HL-60/S4 (cell line): ENCODE results near the gene CCDC9.

Experiments used
- in situ Hi-C: fragments of 300-500 bp; cut with MboI; formaldehyde crosslinking; loops from 2 replicates; pipeline ENCODE4 v1.14.3; 2022; ENCODE audit warnings: low sequenced_read_pairs

Gene CCDC9

DNA sequence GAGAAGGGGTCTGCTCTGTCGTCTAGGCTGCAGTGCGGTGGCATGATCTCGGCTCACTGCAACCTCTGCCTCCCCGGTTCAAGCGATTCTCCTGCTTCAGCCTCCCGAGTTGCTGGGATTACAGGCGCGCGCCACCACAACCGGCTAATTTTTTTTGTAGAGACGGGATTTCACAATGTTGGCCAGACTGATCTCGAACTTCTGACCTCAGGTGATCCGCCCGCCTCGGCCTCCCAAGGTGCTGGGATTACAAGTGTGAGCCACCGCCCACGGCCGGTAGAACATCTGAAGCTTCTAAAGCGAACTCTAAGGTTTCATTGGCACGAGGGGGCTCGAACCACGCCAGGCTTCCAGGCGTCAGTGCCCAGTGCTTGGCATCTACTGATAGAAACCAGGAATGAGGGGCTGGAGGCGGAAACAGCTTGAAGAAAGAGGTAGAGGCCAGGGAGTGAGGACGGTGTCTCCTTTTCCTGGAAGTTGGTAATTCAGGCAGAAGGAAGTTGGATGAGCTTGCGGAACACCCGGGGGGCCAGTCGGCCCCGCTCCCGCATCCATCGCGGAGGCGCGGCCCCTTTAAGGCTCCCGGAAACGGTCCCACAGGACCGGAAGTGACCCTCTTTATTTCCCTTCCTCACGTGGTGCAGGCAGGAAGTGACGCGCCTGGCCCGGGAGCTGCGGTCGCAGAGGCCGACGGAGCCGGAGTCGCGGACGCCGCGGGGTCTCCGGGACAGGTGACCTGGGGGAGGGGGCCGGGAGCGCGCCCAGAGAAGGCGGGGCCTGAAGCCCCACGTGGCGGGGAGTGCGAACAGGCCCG lies at the start of gene CCDC9:
TSS of gene CCDC9 (plus strand) at position 647 of the 814 bp plus-strand sequence. CDS start 1,876 bp downstream, outside the sequence.
- in situ Hi-C loops, result no loop called here

DNA sequence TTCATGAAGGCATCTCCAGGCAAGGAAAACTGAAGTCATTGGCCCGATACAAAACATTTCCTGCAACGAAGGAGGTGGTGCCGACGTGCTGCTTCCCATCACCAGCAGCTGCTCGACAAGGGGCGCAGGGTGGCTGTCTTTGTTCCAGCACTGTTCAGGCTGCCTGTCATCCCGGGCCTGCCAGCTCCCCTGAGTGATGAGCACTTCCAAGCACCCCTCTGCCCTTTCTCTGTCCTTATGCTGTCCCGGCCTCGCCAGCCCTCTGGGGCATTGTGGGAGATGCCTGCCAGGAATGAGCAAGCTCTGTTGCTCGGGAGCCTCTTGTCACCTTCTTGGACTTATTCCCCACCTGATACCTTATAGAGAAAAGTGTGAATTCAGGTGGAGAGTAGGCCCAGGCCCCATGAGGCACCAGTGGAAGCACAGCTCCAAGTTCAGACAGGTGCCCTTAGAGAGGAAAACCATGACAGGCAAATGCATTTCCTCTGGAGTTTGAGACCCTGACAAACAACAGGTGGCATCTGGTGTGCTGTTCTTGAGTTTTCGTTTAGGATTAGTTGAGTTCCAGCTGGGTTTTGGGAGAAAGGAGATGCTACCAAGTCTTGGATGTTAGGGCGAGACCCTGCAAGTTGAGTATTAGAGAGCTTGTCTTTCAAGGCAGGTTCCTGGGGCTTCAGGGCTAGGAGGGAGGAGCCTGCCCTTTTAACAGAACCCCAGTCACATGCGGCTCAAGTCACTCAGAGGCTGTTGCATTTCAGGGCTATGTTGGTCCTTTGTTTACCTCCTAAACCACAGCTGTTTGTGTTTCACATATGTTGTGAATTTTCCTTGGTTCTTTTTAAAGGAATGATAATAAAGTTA lies 46.8 kb upstream of the CCDC9 start:
- in situ Hi-C loops, result no loop called here

DNA sequence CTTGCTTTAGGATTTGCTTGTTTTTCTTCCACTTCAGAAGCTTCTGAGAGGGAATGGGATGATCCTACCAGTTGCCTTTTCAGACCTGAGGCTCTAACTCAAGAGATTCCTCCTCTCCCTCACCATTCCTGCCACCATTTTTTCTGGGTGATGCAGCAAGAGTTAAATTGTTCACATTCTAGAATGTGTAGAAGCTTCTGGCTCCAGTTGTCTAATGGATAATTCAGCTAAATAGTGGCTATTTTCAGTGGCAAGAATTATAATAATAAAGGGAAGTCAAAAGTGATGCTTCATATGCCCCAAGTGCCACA lies 46.2 kb upstream of the CCDC9 start:
- in situ Hi-C loops, result no loop called here

DNA sequence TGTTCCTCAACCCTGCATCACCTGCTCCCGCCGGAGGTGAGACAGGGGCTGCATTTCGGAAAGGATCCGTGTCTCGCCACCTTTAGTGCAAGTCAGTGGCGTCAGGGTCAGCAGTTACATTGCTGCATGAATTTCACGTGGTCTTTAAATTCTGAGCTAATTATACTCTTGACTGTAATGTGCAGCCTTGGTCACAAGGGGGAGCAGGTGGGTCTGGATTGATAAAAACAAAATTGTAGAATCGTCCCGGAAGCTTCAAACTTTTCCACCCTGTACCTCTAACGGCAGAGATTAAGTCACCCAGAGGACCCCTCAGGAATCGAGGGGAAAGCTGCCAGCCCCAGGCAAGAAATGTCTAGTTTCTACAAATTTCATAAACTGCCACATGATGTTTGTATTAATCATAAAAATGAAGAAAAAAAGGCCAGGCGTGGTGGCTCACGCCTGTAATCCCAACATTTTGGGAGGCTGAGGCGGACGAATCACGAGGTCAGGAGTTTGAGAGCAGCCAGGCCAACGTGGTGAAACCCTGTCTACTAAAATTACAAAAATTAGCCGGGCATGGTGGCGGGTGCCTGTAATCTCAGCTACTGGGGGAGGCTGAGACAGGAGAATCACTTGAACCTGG lies 45.5 kb upstream of the CCDC9 start:
- in situ Hi-C loops, result no loop called here

DNA sequence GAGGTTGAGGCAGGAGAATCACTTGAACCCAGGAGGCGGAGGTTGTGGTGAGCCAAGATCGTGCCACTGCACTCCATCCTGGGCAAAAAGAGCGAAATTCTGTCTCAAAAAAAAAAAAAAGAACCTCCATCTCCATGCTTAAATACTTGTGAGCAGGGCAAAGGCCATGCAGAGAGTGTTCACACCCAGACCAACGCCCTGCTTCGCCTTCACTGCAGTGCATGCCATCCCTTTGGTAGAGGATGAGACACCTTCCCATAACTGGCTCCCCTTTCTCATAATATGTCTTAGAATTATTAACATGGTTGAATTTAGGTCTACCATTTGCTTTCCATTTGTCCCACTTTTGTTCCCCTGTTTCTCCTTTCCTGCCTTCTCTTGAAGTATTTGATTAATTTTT lies 40.7 kb upstream of the CCDC9 start:
- in situ Hi-C loops, result no loop called here

DNA sequence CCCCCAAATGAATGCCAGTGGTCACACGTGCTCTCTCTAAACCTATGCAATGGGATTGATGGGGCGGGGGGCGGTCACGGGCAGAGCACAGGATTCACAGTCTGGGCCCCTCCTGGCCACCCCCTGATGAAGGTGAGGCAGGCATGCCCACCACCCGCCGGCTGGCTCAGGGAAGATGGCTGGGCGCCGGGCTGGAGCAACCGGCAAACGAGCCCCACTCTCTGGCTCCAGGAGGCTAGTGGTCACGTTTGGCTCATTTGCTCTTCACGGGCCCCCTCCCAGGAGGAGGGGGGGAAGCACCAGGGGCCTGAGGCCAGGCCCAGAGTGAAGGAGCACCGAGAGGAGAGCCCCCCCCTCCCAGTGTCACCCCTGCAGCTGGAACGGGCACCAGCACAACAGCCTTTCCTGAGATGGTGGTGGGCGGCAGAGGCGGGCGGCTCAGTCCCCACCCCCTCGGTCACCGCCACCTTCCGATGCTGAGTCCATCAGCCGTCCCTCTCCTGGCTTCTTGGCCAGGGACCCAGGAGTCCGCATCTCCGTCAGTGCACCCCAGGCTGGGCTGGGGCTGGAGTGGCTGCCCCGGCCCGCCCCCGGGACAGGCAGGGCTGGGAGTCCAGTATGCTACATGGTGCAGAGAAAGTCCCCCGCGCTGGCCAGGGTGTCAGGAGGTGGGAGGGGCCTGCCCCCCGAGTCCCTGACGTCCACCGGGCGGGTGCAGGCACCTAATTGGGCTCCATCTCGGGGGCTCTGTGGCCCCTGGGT lies 35.1 kb upstream of the CCDC9 start:
- in situ Hi-C loops, result no loop called here

DNA sequence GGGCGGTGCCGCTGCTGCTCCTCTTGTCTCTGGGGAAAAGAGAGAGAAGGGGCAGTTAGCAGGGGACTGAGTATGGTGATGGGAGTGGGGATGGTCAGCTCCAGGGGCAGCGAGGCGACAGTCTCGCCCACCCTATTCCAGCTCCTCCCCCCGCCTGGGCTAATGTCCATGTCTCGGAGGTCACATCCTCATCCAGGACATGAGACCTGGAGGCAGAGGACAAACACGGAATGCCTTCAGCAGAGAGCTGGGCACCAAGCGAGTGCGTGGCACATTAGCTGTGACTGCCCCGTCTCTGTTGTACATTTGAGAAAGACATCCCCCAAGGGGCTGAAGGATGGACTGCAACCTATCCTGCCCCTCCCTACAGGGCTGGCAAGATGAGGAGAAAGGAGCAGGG lies 34.4 kb upstream of the CCDC9 start:
- in situ Hi-C loops, result no loop called here

DNA sequence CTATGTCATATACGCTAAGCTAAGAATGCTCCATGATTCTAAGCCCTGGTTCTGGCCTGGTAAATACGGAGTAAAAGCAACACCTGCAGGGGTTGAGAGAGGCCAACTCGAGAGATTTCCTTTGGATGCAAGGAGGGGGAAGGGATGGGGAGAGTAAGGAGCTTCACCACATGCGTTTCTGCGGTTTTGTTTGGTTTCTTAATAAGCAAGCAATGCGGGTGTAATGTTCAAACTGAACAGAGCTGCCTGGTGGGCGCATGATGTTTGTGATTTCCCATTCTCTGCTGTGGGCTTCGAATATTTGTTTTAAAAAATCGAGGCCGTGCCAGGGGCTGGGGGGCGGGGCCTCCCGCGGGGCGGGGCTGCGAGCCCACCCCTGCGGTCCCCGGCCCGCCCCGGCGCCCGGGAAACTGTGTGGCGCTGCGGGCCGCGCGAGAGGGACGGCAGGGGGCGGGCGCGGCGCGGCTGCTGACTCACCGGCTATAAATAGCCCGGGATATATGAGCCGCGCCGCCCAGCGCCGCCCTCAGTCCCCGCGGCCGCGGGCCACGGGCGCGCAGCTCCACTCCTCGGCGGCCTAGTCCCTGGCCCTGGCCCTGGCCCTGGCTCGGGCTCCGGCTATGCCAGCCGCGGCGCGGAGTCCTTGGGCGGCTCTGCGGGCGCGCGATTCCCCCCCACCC lies 30.4 kb upstream of the CCDC9 start:
- in situ Hi-C loops, result no loop called here

DNA sequence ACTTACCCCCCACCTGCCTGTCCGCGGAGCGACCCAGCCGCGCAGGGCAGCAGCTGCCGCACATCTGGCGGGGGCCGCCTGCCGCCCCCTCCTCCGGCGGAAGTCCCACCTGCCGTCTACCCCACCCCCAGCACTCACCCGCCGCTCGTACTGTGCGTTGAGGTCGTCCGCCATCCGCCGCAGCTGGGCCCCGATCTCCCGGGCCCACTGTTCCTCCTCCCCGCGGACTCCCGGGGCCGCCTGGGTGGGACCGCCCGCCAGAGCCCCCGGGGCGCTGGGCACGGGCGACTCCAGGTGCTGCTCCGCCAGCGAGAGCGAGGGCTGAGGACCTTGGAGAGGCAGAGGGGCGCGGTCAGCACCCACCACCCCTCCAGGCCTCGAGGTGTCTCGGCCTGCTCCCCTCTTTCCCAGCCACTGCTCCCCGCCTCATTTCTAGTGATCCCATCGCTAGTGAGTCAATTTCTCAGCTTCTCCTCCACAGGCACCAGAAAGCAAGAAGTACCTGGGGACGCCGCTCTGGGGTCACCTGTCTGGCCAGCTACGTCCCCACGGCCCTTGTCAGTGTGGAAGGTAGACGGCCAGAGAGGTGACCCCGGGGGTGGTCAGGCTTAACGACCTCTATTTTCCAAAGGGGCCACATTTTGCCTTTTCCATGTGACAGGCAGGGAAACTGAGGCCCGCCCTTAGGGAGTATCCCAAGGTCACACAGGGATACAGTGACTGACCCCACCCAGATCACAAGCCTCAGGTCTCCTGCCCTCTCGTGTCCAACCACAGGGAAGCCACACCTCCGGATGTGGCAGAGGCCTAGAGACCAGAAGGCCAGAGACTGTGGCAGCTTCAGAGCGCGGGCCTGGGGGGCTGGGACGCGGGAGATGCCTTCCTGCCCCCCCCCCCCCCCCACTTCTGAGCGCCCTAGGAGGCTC lies 29.6 kb upstream of the CCDC9 start:
- in situ Hi-C loops, result no loop called here

DNA sequence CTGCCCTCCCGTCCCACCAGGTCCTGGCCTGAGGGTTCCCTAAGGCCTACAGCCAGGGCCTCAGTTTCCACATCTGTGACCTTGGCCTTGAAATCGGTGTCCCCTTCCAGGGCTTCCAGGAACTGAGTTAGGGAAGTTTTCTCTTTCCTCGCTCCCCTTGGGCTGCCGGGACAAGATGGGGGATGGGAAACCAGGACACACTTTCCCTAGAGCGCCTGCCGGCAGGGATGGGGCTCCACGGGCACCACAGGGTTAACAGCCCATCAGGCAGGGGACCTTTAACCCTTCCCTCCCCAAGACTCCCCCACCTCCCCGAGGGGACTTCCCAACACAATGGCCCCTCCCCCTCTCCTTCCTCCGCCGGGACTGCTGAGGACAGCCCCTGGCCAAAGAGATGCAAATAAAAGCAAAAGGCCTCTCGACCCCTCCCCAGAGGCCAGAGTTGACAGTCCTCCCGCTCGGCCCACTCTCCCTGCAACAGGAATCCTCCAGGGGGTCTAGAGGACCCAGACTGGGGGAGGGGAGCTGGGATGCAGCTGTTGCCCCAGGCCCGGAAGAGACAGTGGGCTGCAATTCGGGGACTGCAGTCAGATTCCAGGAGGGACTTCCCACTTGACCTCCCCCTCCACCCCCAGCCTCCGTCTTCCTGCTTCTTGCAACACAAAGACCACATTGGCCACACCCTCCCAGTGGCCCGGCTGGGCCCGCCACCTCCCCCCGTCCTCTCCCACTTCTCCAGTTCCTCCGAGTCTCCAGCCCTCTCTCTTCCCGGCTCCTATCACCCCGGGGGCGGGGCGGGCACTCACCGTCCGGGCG lies 28.8 kb upstream of the CCDC9 start:
- in situ Hi-C loops, result no loop called here

DNA sequence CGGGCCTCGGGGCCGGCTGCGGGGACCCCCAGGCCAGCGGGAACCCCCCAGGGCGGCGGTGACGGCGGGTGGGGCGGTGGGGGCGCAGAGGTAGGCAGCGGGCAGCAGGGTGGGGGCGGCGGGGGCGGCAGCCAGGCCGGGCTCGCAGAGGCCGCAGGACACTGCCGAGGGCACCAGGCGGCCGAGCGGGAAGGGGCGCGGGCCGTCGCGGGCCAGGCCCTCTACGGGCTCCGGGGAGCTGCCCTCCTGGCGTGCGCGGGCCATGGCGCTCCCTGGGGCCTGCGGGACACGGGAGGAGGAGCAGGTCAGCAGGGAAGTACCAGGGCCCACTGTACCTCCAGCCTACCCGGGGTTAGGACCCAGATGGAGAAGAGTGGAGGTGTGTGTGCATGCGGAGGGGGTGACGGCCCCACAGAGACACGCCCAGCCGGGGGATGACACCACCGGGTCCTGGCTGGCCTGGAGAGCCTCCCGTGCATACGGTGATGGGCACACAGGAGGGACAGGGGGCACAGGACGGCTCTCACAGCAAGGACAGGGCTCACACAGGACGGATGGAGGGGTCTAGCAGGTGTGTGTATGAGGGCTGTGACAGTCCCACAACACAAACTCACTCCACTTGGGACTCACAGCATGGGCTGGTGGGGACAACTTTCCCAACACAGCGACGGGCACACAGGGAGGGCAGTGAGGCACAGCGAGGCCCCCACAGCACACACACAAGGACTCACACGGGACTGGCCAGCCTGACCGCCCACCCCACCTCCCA lies 28.0 kb upstream of the CCDC9 start:
- in situ Hi-C loops, result no loop called here

DNA sequence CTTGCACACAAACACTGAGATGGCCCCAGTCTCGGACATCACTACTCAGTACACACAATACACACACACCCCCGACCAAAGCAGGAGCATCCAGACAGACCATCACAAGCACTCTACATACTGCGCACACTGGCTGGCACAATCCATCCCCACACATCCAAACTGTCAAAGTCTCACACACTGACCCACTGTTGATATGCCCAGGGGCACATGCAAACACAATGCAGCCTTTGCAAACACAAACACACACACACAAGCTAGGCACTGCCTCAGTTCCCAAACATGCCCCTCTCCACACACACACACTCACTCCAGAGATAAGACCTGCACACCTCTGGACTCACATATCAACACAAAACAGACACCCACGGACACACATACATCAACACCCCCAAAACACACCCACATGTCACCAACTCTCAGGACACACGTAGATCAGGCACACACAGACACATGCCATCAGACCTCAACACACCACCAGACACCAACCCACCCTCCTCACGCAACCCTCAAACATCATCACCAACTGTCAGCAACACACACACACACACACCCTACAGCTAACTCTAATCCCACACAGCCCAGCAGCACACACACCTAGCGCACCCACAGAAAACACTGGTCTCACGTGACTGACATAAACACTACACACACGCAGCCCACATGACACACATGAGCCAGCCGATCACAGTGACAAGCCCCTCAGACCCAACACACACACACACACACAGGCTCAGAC lies 27.2 kb upstream of the CCDC9 start:
- in situ Hi-C loops, result no loop called here

DNA sequence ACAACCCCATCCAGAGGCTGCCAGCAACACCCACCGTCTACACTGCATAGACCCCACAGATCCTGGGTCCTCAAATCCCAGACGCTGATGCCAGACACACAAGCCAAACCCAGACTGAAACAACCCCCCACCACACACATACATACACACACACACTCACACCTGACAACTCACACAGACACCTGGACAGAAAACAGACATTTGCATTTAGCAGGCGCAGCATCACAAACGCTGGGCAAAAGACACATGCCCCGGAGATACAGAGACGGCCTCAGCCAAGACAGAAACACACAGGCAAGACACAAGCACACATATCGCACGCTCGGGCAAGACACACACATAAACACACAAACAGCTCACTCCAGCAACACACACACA lies 26.7 kb upstream of the CCDC9 start:
- in situ Hi-C loops, result no loop called here

DNA sequence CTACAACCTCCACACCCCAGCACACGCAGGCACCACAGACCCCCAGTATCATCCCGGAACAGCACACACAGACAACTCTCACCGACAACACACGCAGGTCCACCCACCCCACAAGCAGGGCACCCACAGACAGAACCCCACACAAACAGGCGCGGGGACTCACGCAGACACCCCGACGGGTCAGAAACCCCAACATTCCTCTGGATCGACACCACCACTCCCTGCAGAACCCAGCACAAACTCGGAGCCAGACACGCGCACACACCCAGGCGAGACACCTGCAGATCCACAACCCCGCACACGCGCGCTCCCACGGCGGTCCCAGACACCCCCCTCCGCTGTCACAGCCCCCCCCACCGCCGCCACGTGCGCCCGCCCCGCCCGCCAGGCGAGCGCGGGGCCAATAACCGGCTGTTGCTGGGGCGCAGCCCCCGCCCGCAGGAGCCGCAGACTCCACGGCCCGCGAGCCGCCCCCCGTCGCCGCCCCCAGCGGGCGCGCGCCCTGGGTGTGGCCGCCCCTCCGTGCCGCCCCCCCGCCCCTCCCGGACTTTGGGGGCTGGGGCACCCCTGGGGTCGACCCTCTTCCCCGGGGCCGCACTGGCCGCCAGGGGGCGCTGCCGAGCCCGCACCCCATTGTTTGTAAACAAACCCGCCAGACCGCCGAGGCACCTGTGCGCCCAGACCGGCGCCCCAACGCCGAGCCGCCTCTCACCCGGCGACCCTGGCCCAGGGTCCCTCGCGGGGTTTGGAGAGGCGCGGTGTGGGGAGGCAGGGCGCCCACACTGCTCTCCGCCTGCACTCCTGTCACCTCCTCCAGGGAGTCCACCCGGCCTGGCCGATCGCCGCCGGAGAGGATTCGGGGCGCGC lies 26.0 kb upstream of the CCDC9 start:
- in situ Hi-C loops, result no loop called here

DNA sequence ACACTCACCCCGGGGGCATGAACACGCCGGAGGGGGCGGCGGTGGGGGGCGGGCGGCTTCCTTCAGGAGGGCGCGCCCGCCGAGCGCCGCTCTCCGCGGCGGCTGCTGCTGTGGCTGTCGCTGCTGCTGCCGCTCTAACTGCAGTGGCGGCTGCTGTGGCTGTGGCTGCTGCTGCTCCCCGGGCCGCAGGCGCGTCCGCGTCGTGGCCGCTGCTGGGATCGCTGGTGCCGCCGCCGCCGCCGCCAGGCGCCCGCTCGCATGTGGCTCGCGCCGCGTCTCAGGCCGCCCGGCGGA lies 25.5 kb upstream of the CCDC9 start, which contains the start of gene BBC3:
TSS of gene BBC3 (minus strand) at position 279 of the 294 bp plus-strand sequence. CDS start 2,768 bp downstream, outside the sequence.
- in situ Hi-C loops, result no loop called here
